Activated CD8-positive, alpha-beta memory T cell treated with anti-CD3 and anti-CD28 coated beads, Interleukin-2, amount 10 ng/mL, durations not matched to agents 7 days and 5 days (primary cell): ENCODE results near the gene COL28A1. TPM values are rescaled to one million over a fixed set of nuclear protein-coding genes. Genes with fewer than 3 reads are reported as not detected.

Source experiments
- ATAC-seq: fragments of 150-1000 bp; cut with Tn5 transposase; one replicate; pipeline ENCODE4 v1.10.0; 2021; ENCODE audit warnings: moderate library complexity
- CTCF ChIA-PET: fragments of 350-600 bp; sonication (Branson Sonifier 250); formaldehyde crosslinking; loops from one replicate; lab custom pipeline; 2021; ENCODE audit warnings: antibody characterized with exemption; lab: Charles Lee
- DNase-seq: peaks from one replicate; pipeline ENCODE4 v3.0.0-alpha.2; 2020
- H3K27ac Mint-ChIP-seq: one replicate; pipeline ENCODE4 v1.8.0; 2021; ENCODE audit warnings: mild to moderate bottlenecking, mixed read lengths
- H3K27me3 Mint-ChIP-seq: one replicate; pipeline ENCODE4 v1.8.0; 2021; ENCODE audit warnings: mixed read lengths
- H3K36me3 Mint-ChIP-seq: one replicate; pipeline ENCODE4 v1.8.0; 2021; ENCODE audit warnings: mild to moderate bottlenecking, mixed read lengths
- H3K4me1 Mint-ChIP-seq: one replicate; pipeline ENCODE4 v1.8.0; 2021; ENCODE audit warnings: mixed read lengths
- H3K4me3 Mint-ChIP-seq: one replicate; pipeline ENCODE4 v1.8.0; 2021; ENCODE audit warnings: mild to moderate bottlenecking, moderate library complexity, mixed read lengths
- H3K9me3 Mint-ChIP-seq: one replicate; pipeline ENCODE4 v1.8.0; 2022; ENCODE audit warnings: low read depth, mixed read lengths
- total RNA-seq, 2 experiments: library from RNA; stranded (reverse); gene quantifications; one replicate each; pipeline ENCODE4 v1.2.3, GENCODE V29; 2021

The COL28A1 gene
- total RNA-seq, 2 experiments from 2014 or later = not detected

GRCh38 chr7:7454000-7454399 lies 81.7 kb downstream of the COL28A1 start:
- Mint-ChIP-seq H3K36me3 (no peaks in the 10 kb centered on the region), H3K4me1 (no peaks in the 10 kb centered on the region), H3K27ac (no peak overlapping the region), H3K9me3 (peaks cover 5% of the 10 kb centered on the region), H3K4me3 (no peak overlapping the region), H3K27me3 (no peaks in the 10 kb centered on the region)
- no peak for DNase-seq
- CTCF ChIA-PET = interaction anchor here (1.0 kb wide), 1 partner anchor 9 kb away, joined by 3 read pairs; no protein-coding TSS in a partner anchor
- ATAC-seq = no peak

- no peaks in the 10 kb centered on the region for H3K4me1 Mint-ChIP-seq
- no peak for DNase-seq
- peaks cover 2% of the 10 kb centered on the region for H3K36me3 Mint-ChIP-seq
- peaks cover 11% of the 10 kb centered on the region for H3K9me3 Mint-ChIP-seq
- no peaks in the 10 kb centered on the region for H3K27me3 Mint-ChIP-seq
- H3K27ac Mint-ChIP-seq = no peak overlapping the region
- CTCF ChIA-PET = no interaction called here
- no peak for ATAC-seq
- H3K4me3 Mint-ChIP-seq = no peak overlapping the region
Observed at GRCh38 chr7:7452652-7453051, 83.0 kb downstream of the COL28A1 start.

GRCh38 chr7:7452119-7452518 lies 83.6 kb downstream of the COL28A1 start:
- Mint-ChIP-seq H3K4me3 (no peak overlapping the region), H3K36me3 (peaks cover 2% of the 10 kb centered on the region), H3K27ac (no peak overlapping the region), H3K27me3 (no peaks in the 10 kb centered on the region), H3K9me3 (peaks cover 15% of the 10 kb centered on the region), H3K4me1 (no peaks in the 10 kb centered on the region)
- DNase-seq (no peak), ATAC-seq (no peak)
- CTCF ChIA-PET = no interaction called here

- no peaks in the 10 kb centered on the region for H3K4me1 Mint-ChIP-seq
- no peak overlapping the region for H3K27ac Mint-ChIP-seq
- peaks cover 21% of the 10 kb centered on the region for H3K9me3 Mint-ChIP-seq
- DNase-seq (no peak), ATAC-seq (no peak)
- no peaks in the 10 kb centered on the region for H3K27me3 Mint-ChIP-seq
- CTCF ChIA-PET = no interaction called here
- H3K36me3 Mint-ChIP-seq = peaks cover 3% of the 10 kb centered on the region
- H3K4me3 Mint-ChIP-seq = no peak overlapping the region
Observed at GRCh38 chr7:7449055-7449454, 86.6 kb downstream of the COL28A1 start.

- H3K9me3 Mint-ChIP-seq = peaks cover 23% of the 10 kb centered on the region
- no peaks in the 10 kb centered on the region for H3K27me3 Mint-ChIP-seq
- DNase-seq (no peak), ATAC-seq (no peak)
- H3K36me3 Mint-ChIP-seq = peaks cover 3% of the 10 kb centered on the region
- CTCF ChIA-PET = interaction anchor here (0.9 kb wide), 1 partner anchor 430 kb away, joined by 3 read pairs; no protein-coding TSS in a partner anchor
- no peaks in the 10 kb centered on the region for H3K4me1 Mint-ChIP-seq
- no peak overlapping the region for H3K4me3 Mint-ChIP-seq
- no peak overlapping the region for H3K27ac Mint-ChIP-seq
Observed at GRCh38 chr7:7446616-7447015, 89.1 kb downstream of the COL28A1 start.

- H3K4me1 Mint-ChIP-seq = no peaks in the 10 kb centered on the region
- no peak for ATAC-seq
- DNase-seq = no peak
- peaks cover 3% of the 10 kb centered on the region for H3K36me3 Mint-ChIP-seq
- H3K4me3 Mint-ChIP-seq = no peak overlapping the region
- CTCF ChIA-PET = no interaction called here
- H3K27ac Mint-ChIP-seq = no peak overlapping the region
- H3K9me3 Mint-ChIP-seq = peaks cover 17% of the 10 kb centered on the region
- peaks cover 3% of the 10 kb centered on the region for H3K27me3 Mint-ChIP-seq
Observed at GRCh38 chr7:7443806-7444350, 91.8 kb downstream of the COL28A1 start.

- no peak for ATAC-seq
- no peak for DNase-seq
- Mint-ChIP-seq H3K9me3 (peaks cover 3% of the 10 kb centered on the region), H3K27ac (no peak overlapping the region), H3K4me3 (no peak overlapping the region), H3K27me3 (peaks cover 6% of the 10 kb centered on the region), H3K36me3 (no peaks in the 10 kb centered on the region), H3K4me1 (no peaks in the 10 kb centered on the region)
- CTCF ChIA-PET = no interaction called here
Observed at GRCh38 chr7:7439564-7439963, 96.1 kb downstream of the COL28A1 start.

- Mint-ChIP-seq H3K36me3 (no peaks in the 10 kb centered on the region), H3K9me3 (peaks cover 3% of the 10 kb centered on the region), H3K4me3 (no peak overlapping the region), H3K27me3 (peaks cover 6% of the 10 kb centered on the region), H3K27ac (no peak overlapping the region), H3K4me1 (no peaks in the 10 kb centered on the region)
- CTCF ChIA-PET = no interaction called here
- ATAC-seq (no peak), DNase-seq (no peak)
Observed at GRCh38 chr7:7438851-7439250, 96.8 kb downstream of the COL28A1 start.

- DNase-seq (no peak), ATAC-seq (no peak)
- Mint-ChIP-seq H3K4me1 (no peaks in the 10 kb centered on the region), H3K27me3 (peaks cover 20% of the 10 kb centered on the region), H3K36me3 (no peaks in the 10 kb centered on the region), H3K9me3 (no peaks in the 10 kb centered on the region), H3K4me3 (no peak overlapping the region), H3K27ac (no peak overlapping the region)
- CTCF ChIA-PET = interaction anchor here (1.3 kb wide), 1 partner anchor 12 kb away, joined by 4 read pairs; no protein-coding TSS in a partner anchor
Observed at GRCh38 chr7:7435978-7436377, 99.7 kb downstream of the COL28A1 start.

- no peak overlapping the region for H3K4me3 Mint-ChIP-seq
- CTCF ChIA-PET = no interaction called here
Observed at GRCh38 chr7:7434329-7434728, 101.3 kb downstream of the COL28A1 start.

GRCh38 chr7:7433811-7434210 lies 101.9 kb downstream of the COL28A1 start:
- Mint-ChIP-seq H3K4me3 (no peak overlapping the region), H3K9me3 (no peaks in the 10 kb centered on the region), H3K36me3 (no peaks in the 10 kb centered on the region), H3K4me1 (no peaks in the 10 kb centered on the region), H3K27me3 (peaks cover 21% of the 10 kb centered on the region), H3K27ac (no peak overlapping the region)
- CTCF ChIA-PET = no interaction called here
- ATAC-seq = no peak
- no peak for DNase-seq

More at GRCh38 chr7:7434329-7434728, 101.3 kb downstream of the COL28A1 start:
- DNase-seq (no peak), ATAC-seq (no peak)
- H3K9me3 Mint-ChIP-seq = no peaks in the 10 kb centered on the region
- H3K27me3 Mint-ChIP-seq = peaks cover 21% of the 10 kb centered on the region
- H3K27ac Mint-ChIP-seq = no peak overlapping the region
- H3K36me3 Mint-ChIP-seq = no peaks in the 10 kb centered on the region
- H3K4me1 Mint-ChIP-seq = no peaks in the 10 kb centered on the region

GRCh38 chr7:7432979-7433378 lies 102.7 kb downstream of the COL28A1 start:
- no peak for ATAC-seq
- CTCF ChIA-PET = no interaction called here
- Mint-ChIP-seq H3K36me3 (no peaks in the 10 kb centered on the region), H3K9me3 (no peaks in the 10 kb centered on the region), H3K4me1 (no peaks in the 10 kb centered on the region), H3K27ac (no peak overlapping the region), H3K4me3 (no peak overlapping the region), H3K27me3 (peaks cover 25% of the 10 kb centered on the region)
- DNase-seq = no peak

GRCh38 chr7:7428806-7429205 lies 106.9 kb downstream of the COL28A1 start:
- CTCF ChIA-PET = no interaction called here
- peaks cover 22% of the 10 kb centered on the region for H3K27me3 Mint-ChIP-seq
- H3K9me3 Mint-ChIP-seq = no peaks in the 10 kb centered on the region
- H3K27ac Mint-ChIP-seq = no peak overlapping the region
- ATAC-seq = no peak
- DNase-seq = no peak
- no peak overlapping the region for H3K4me3 Mint-ChIP-seq
- H3K4me1 Mint-ChIP-seq = peaks cover 6% of the 10 kb centered on the region
- no peaks in the 10 kb centered on the region for H3K36me3 Mint-ChIP-seq

GRCh38 chr7:7427363-7427762 lies 108.3 kb downstream of the COL28A1 start:
- DNase-seq (no peak), ATAC-seq (no peak)
- no peak overlapping the region for H3K4me3 Mint-ChIP-seq
- peaks cover 19% of the 10 kb centered on the region for H3K27me3 Mint-ChIP-seq
- H3K4me1 Mint-ChIP-seq = peaks cover 6% of the 10 kb centered on the region
- no peaks in the 10 kb centered on the region for H3K36me3 Mint-ChIP-seq
- no peak overlapping the region for H3K27ac Mint-ChIP-seq
- CTCF ChIA-PET = no interaction called here
- H3K9me3 Mint-ChIP-seq = no peaks in the 10 kb centered on the region
